Fibroblast of lung (primary cell): ENCODE results near the gene CLSTN2.

Source experiments
- EZH2 ChIP-seq: IDR thresholded peaks from 2 replicates; pipeline ENCODE4 v1.5.1; 2012; ENCODE audit warnings: low read length, control low read depth, mild to moderate bottlenecking; ENCODE audit errors: missing control alignments
- TF ChIP-seq, protein P1 (sequence below), 2 donors: IDR thresholded peaks in 1 of 2; conservative IDR thresholded peaks in 1 of 2; 1 replicate in 1 of 2; 2 replicates in 1 of 2; pipeline ENCODE4 v1.5.1; 2011 to 2012; ENCODE audit warnings: low read length in 2 of 2, control low read depth in 1 of 2, inconsistent platforms in 1 of 2, low read depth in 1 of 2, mild to moderate bottlenecking in 1 of 2

DNA sequence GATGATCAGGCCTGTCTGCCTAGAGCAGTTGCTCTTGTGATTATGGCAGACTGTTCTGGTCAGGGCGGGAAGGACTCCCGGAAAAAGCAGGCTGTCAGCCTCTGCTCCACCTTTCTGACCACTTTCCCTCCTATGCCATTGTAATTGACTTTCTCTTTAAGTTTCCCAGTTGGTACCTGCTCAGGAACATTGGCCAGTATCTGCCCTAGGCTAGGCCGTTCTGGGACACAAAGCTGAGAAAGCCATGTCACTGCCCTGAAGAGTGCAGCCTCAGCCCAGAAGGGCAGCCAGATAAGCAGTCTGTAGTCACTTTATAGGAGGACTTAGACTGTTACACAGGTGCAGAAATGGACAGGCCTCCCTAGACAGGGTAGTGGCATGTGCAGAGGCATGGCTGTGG is 80.8 kb downstream of the CLSTN2 start:
- TF ChIP-seq, protein P1, sequence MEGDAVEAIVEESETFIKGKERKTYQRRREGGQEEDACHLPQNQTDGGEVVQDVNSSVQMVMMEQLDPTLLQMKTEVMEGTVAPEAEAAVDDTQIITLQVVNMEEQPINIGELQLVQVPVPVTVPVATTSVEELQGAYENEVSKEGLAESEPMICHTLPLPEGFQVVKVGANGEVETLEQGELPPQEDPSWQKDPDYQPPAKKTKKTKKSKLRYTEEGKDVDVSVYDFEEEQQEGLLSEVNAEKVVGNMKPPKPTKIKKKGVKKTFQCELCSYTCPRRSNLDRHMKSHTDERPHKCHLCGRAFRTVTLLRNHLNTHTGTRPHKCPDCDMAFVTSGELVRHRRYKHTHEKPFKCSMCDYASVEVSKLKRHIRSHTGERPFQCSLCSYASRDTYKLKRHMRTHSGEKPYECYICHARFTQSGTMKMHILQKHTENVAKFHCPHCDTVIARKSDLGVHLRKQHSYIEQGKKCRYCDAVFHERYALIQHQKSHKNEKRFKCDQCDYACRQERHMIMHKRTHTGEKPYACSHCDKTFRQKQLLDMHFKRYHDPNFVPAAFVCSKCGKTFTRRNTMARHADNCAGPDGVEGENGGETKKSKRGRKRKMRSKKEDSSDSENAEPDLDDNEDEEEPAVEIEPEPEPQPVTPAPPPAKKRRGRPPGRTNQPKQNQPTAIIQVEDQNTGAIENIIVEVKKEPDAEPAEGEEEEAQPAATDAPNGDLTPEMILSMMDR (conservative IDR thresholded peaks at IDR 0.05 in 1 of 2, IDR thresholded peaks at IDR 0.05 in 1 of 2; ENCODE audit: low read depth in 1 of 2, low read length in 2 of 2) = no peak
- no peak for TF ChIP-seq EZH2
